Activated T-cell treated with anti-CD3 and anti-CD28 coated beads for 4 hours (primary cell): ENCODE measurements around the gene GJA4.
A peak's percentile ranks its signal among the peaks of the same experiment; 100 is the strongest.
"Not testable (repeated sequence)": the region's sequence is repeated elsewhere in the genome, so short reads cannot be mapped to it uniquely, and the experiment has no call there.

Experiments
- DNase-seq: peaks from one replicate; pipeline ENCODE4 v3.0.0-alpha.2; 2020

The GJA4 gene

DNA sequence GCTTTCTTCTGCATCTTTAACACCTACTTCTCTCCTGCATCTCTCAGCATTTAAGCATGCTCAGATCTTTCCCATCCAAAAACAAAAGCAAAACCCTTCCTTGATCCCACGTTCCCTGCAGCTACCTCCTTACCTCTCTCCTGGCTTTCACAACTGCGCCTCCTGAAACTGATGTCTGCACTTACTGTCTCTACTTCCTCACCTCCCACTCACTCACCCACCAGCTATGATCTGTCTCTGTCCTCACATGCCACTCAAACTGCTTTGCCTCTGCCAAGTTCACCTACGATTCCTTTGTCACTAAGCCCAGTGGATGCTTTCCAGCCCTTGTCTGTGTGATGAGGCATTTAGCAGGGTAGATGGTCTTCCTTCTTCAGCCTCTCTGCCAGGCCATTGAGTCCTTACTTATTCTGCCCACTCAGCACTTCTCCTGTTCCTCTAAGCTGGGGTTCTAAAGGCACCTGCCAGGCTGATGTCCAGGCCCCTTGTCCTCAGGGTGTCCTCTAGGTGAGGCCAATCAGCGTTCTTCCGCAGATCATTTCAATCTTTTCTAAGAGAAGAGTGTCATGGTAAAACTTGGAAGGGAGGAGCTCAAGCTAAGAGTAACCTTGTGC is 21.8 kb upstream of the GJA4 start:
- DNase-seq, result no peak

DNA sequence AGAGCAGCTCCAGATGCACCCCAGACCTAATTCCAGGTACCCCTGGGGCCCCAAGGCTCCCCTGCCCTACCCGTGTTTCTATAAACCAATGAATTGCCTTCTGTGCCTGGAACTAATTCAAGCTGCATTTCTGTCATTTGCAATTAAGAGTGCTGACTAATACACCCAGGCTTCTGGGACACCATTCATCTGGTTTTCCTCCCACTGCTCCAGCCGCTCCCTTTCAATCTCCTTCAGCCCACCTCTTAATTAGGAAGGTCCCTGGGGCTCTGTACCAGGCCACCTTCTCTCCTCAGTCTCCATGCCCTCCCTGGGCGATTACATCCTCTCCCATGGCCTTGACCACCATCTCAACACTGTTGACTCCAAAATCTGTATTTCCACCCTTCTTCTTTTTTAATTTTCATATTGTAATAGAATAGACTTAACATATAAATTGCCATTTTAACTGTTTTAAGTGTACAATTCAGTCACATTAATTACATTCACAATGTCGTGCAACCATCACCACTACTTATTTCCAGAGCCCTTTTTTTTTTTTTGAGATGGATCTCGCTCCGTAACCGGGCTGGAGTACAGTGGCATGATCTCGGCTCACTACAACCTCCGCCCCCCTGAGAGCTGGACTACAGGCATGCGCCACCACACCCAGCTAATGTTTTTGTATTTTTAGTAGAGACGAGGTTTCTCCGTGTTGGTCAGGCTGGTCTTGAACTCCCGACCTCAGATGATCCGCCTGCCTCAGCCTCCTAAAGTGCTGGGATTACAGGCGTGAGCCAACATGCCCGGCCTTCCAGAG is 21.0 kb upstream of the GJA4 start:
- no peak for DNase-seq

DNA sequence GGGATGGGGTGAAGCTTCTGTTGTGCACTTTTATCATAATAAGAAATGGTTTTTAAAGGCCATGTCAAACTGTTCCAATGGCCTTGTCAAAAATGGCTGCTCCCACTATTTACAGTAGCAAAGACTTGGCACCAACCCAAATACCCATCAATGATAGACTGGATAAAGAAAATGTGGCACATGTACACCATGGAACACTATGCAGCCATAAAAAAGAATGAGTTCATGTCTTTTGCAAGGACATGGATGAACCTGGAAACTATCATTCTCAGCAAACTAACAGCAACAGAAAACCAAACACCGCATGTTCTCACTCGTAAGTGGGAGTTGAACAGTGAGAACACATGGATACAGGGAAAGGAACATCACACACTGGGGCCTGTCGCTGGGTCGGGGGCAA is 19.7 kb upstream of the GJA4 start:
- not testable (repeated sequence) for DNase-seq

DNA sequence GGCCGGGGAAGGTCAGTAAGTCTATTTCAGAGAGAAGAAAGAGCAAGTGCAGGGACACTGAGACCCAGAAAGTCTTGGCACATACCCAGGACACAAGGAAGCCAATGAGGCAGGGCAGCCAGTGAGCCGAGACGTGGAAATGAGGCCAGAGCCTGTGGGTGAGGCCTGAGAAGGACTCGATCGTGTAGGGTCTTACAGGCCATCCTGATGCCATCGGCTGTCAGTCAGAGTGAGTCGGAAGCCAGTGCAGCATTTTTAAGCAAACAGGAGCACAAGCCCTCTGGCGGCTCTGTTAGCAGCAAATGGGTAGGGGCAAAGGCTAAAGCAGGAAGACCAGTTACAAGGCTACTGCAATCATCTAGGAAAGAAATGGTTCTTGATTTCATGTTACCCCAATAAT is 17.8 kb upstream of the GJA4 start:
- no peak for DNase-seq

DNA sequence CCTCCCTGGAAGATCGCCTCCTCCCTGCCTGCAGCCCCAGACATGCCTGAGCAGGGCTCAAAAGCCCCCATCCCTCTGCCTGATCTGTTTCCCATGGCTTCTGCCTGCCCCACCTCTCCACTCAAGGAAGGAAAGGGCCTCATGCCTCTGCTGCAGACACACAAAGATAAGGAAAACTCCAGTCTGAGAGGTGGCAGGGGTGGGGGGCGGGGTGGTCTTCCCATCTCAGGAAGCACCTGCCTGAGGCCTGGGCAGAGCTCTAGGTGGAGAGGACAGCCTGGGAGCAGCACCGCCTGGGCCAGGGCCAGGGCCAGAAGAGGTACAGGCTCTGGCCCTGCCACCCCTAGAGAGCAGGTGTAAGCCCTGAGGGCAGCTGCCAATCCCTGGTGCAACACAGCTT is 15.9 kb upstream of the GJA4 start:
- DNase-seq, result no peak

DNA sequence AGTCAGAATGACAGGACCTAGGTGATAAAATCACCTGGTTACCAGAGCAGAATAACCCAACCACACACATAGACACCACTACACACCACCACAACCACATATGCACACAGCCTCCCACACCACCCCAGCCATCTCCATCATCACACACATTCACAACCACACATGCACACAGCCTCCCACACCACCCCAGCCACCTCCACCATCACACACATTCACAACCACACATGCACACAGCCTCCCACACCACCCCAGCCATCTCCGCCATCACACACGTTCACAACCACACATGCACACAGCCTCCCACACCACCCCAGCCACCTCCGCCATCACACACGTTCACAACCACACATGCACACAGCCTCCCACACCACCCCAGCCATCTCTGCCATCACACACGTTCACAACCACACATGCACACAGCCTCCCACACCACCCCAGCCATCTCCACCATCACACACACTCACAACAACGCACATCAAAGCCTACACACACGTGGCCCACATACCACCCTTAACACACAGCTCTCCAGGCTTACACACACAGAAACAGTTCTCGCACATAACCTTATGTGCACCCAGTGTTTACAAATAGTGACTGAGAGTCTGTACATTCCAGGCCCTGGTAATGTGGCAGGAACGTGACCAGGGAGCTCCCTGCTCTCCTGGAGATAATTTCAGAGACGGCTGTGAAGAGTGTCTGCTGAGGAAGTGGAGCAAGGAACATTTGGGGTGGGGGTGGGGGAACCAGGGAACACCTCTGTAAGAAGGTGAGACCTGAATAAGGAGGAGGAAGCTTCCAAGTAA is 15.1 kb upstream of the GJA4 start:
- DNase-seq, result no peak

DNA sequence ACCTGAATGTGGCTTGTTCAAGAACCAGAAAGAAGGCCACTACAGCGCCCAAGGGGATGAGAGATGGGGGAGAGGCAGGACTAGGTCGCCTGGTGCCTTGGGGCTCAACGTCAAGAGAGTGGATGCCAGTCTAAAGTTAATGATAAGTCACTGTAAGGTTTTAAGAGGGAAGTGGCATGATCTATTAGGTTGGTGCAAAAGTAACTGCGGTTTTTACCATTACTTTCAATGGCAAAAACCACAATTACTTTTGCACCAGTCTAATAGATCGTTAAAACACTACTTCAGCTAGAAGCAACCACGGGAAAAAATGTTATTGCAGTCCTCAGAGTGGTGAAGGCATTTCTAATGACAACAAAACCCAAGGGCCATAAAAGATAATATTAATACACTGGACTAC is 14.4 kb upstream of the GJA4 start:
- no peak for DNase-seq

DNA sequence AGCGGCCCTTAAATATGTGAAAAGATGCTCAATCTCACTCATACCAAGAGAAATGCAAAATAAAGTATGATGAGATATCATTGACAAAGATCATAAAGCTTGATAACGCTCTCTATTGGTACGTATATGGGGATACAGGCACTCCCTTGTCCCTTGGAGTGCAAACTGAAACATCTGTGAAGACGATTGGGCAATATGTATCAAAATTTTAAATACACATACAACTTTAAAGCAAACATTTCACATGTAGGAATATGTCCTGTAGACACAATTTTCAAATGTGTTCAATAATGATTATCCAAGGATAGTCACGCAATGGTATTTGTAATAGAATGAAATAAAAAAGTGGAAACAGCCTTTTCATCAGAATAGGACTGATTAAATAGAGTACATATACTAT is 13.8 kb upstream of the GJA4 start:
- no peak for DNase-seq

DNA sequence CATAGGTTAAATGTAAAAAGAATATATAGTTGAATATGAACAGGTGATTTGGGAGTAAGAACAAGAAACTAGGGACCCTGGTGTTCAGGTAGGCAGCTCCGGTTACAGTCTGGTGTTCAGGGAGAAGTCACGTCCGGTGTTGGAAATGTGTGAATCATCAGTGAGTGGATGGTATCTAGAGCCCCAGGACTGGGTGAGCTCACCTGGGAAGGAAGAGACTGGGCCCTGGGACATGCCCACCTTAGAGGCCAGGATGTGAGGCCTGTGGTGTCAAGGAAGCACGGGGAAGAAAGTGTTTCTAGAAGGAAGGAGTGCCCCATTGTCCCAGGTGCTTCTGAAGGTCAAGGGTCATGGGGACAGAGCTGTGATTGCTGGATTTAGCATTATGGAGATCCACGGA is 13.3 kb upstream of the GJA4 start:
- DNase-seq, result no peak

DNA sequence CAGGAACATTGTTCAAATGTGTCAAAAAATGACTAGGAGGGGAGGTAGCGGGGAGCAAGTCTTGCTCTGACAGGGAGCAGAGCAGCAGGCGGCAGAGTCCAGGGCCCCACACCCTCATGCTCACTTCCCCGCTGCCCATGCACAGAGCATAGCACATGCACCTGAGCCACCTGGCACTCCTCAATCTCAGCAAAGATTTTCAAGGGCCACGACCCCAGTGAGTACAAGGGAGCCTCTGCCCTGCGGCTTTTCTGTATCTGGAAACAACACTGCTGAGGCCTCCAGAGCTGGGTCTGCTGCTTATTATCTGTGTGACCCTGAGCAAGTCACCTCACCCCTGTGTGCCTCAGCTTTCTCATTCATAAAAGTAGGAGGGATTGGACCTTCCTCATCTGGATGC is 12.8 kb upstream of the GJA4 start:
- no peak for DNase-seq

DNA sequence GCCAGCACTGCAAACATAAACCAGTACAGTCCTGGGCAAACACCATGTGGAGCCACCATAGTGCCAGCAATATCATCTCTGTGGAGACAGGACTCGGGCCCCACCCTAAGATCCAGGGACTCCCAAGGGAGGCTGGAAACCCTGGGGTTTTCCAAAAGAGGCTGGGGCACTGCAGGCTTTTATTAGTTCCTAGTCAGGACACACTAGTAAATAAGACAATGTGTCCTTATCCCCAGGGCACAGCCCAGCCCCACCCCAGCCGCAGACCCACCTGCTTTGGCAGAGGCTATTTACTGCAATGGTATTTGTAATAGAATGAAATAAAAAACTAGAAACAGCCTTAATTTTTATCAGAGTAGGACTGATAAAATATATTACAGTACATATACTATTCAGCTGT is 12.3 kb upstream of the GJA4 start:
- no peak for DNase-seq

DNA sequence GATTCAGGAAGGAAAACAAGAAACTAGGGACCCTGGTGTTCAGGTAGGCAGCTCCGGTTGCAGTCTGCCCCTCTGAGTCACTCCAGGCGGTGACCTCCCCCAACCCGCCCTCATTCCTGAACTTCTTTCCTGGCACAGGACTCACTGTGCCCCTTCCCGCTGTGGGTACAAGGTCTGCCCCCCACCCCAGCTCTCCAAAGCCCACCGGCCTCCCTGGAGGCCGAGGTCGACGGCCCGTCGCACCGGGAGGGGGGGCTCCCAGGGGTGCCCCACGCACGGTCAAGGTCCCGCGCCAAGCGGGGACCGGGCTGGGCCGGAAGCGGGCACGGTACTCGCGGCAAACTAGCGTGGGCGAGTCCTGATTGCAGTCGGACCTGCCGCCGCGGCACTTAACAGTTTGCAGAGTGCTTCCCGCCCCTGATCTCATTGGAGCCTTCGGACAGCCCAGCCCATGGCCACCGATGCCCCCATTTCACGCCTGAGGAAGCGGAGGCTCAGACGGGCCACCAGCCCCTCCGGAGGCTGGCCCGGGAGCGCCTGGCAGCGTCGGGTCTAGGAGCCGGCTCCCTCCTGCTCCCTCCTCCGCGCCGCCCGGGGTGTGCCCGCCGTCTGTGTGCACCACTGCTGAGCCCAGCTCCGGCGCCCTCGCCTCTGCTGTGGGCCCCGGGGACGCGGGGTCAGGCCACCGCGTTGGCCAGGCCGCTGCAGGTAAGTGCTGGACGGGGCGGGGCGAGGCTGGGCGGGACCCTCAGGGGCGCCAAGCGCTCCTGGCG is 11.5 kb upstream of the GJA4 start, which contains the start of gene GJB3:
Gene GJB3, plus strand, starts transcription at position 144 of the 773 bp plus-strand sequence. CDS start 3,549 bp downstream, outside the sequence.
- no peak for DNase-seq

DNA sequence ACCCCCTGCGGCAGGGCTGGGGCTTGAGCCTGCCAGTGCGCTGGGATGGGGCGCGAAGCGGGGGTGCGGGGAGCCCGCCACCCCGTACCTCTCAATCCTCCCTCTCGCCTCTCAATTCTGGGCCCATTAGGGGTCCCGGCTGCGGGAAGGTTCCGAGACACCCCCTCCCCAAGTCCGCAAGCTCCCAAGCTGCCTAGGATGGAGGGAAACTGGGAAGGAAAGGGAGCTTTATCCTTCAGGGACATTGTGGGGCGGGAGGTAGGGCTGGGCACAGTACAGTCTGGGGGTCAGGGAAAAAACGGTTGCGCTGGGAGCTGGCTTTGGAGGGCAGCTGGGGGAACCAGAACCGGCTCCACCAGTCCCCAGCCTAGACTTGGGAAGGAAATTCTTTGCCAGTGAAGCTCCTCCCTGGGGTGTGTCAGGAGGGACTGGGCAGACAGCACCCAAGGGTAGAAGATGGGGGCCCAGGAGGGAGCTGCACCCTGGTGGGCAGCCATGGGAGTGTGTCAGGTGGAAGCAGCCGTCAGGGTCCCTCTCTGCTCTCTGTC is 10.9 kb upstream of the GJA4 start:
- no peak for DNase-seq

DNA sequence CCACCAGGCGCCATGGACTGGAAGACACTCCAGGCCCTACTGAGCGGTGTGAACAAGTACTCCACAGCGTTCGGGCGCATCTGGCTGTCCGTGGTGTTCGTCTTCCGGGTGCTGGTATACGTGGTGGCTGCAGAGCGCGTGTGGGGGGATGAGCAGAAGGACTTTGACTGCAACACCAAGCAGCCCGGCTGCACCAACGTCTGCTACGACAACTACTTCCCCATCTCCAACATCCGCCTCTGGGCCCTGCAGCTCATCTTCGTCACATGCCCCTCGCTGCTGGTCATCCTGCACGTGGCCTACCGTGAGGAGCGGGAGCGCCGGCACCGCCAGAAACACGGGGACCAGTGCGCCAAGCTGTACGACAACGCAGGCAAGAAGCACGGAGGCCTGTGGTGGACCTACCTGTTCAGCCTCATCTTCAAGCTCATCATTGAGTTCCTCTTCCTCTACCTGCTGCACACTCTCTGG is 8.0 kb upstream of the GJA4 start:
- no peak for DNase-seq

DNA sequence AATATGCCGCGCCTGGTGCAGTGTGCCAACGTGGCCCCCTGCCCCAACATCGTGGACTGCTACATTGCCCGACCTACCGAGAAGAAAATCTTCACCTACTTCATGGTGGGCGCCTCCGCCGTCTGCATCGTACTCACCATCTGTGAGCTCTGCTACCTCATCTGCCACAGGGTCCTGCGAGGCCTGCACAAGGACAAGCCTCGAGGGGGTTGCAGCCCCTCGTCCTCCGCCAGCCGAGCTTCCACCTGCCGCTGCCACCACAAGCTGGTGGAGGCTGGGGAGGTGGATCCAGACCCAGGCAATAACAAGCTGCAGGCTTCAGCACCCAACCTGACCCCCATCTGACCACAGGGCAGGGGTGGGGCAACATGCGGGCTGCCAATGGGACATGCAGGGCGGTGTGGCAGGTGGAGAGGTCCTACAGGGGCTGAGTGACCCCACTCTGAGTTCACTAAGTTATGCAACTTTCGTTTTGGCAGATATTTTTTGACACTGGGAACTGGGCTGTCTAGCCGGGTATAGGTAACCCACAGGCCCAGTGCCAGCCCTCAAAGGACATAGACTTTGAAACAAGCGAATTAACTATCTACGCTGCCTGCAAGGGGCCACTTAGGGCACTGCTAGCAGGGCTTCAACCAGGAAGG is 7.4 kb upstream of the GJA4 start:
- DNase-seq, result no peak

DNA sequence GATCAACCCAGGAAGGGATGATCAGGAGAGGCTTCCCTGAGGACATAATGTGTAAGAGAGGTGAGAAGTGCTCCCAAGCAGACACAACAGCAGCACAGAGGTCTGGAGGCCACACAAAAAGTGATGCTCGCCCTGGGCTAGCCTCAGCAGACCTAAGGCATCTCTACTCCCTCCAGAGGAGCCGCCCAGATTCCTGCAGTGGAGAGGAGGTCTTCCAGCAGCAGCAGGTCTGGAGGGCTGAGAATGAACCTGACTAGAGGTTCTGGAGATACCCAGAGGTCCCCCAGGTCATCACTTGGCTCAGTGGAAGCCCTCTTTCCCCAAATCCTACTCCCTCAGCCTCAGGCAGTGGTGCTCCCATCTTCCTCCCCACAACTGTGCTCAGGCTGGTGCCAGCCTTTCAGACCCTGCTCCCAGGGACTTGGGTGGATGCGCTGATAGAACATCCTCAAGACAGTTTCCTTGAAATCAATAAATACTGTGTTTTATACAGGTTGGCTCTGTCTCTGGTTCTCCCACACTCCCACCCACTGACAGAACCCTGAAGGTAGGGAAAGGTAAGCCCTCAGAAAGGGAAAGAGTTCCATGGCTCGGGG is 6.8 kb upstream of the GJA4 start:
- no peak for DNase-seq

DNA sequence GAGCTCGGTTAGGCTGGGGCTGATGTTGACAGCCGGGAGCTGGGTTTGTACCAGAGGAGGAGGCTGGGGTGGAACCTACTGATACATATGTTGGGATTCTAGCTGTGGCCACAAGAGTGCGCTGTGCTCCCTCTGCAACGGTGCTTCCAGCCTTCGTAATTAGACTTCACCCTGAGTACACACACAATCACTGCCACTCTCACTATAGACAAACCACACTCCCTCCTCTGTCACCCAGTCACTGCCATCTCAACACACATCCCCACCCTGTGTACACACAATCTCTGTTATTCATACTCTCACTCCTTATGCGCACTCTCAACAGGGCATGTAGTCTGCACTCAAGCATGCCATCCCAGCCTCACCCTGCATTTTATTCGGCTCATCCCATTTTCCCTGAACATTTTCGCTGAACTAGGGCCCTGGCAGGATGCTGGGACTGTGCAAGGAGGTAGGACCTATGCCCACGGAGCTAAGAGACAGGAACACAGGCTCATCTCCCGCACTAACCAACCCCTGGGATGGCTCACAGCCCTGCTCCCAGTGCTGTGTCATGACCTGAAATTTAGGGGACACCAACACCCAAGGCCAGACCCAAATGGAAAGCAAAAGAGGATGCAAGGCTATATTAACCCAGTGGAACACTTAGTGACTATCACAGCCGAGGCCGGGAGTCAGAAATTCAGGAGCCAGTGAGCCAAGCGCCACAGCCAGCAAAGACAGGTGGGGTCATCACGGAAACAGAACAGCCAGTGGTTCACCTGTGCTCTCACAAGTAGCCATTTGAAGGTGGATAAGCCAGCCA is 6.1 kb upstream of the GJA4 start:
- DNase-seq, result peak; percentile 40

DNA sequence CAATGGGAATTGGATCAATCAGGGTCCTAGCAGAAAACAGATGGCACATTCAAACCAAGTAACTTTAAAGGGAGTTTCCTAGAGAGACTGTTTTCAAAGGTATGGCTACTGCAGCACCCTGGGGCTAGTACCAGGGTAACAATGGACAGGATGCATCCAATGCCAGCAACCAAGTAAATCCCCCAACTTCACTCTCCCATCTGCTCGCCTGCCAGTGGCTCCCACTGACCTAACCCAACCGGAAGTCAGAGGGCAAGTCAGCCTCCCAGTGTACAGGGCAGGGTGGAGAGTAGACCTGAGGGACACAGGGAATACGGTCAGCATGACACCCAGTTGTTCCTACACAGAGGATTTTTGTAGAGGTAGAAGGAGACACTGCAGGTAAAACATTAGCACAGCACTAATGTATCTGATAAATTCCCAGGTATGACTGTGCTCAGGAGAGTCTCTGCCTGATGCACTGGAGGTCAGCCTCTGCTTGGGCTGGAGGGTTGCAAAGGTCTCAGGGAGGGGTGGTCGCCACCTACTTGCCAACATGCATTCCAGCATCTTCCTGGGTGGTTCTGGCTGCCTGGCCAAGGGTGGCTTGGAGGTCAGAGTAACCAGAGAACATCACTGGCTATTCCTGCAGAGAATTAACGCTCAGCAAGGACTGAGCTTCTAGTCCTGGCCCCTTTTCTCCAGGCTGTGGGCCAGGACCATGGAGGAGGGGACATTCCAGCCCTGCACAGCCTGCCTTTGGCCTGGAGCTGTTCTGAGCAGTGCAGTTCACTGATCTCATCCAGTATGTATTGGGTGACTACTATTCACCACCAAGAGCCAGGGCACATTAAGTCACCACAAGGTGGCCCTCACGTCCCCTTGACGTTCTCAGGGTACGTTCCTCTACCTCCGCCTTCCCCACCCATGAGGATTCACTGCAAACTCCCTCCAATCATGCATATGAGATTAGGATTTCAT is 5.1 kb upstream of the GJA4 start:
- DNase-seq, result no peak

DNA sequence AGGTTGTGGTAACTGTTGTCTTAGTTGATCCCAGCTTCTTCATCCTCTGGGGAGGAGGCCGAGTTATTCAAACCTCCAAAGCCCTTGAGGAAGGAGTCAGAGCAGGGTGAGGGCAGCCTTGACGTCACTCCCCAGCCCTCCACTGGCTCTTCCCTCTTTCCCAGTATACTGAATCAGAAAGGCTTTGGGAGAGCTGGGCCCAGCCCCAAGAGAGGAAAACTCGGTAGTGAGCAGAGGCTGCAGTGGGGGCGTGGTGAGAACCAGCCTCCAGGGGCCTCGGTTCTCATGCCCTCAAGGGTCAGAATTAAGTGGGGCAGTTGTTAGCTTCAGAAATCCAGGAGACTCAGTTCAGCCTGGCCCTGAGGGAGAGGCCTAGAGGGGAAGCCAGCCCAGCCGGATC is 1.8 kb upstream of the GJA4 start:
- no peak for DNase-seq

DNA sequence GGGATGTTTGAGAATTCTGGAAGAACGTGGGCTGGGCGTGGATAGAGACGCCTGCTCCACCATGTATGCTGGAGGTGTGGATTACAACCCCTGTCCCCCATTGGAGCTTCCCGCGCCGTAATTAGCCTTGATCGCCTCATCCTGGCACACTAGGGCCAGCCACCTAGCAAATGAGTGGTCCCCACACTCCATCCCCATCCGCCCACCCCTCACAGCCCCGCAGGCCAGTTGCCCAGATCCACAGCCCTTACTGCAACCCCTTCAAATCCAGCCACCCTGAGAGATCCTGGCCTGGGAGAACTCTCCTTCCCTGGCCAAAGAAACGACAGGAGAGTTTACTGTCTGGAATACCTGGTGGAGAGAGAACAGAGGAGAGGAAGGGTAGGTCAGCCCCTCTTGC is 375 bp upstream of the GJA4 start:
- no peak for DNase-seq
